Measurements from ENCODE around the gene FLYWCH2.

Gene FLYWCH2

DNA sequence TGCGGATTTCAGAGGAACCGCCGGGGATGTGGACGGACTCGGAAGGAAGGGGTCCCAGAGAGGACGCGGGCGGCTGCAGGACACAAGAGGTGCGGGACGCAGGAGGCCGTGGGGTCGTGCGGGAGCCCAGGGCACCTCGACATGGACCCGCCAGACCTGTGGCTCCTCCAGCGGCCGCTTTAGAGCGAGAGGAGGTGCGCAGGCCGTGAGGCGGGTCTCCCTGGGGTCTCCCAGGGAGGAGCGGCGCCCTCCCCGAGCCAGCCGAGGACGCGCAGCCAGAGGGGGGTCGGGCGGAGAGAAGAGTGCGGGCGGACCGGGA lies 21.9 kb downstream of the FLYWCH2 start (continued):
- TF ChIP-seq, protein P1, sequence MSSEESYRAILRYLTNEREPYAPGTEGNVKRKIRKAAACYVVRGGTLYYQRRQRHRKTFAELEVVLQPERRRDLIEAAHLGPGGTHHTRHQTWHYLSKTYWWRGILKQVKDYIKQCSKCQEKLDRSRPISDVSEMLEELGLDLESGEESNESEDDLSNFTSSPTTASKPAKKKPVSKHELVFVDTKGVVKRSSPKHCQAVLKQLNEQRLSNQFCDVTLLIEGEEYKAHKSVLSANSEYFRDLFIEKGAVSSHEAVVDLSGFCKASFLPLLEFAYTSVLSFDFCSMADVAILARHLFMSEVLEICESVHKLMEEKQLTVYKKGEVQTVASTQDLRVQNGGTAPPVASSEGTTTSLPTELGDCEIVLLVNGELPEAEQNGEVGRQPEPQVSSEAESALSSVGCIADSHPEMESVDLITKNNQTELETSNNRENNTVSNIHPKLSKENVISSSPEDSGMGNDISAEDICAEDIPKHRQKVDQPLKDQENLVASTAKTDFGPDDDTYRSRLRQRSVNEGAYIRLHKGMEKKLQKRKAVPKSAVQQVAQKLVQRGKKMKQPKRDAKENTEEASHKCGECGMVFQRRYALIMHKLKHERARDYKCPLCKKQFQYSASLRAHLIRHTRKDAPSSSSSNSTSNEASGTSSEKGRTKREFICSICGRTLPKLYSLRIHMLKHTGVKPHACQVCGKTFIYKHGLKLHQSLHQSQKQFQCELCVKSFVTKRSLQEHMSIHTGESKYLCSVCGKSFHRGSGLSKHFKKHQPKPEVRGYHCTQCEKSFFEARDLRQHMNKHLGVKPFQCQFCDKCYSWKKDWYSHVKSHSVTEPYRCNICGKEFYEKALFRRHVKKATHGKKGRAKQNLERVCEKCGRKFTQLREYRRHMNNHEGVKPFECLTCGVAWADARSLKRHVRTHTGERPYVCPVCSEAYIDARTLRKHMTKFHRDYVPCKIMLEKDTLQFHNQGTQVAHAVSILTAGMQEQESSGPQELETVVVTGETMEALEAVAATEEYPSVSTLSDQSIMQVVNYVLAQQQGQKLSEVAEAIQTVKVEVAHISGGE (tag by site-specific recombination; conservative IDR thresholded peaks at IDR 0.05; ENCODE audit: low read depth), result peak; percentile 15; the same call in 1 of the 2 replicates
- TF ChIP-seq ZNF571 (tag by site-specific recombination; IDR thresholded peaks at IDR 0.05), result no peak
- no peak for TF ChIP-seq GLI4 (tag by site-specific recombination; IDR thresholded peaks at IDR 0.05)
- no peak for TF ChIP-seq IKZF3 (tag by site-specific recombination; IDR thresholded peaks at IDR 0.05)
- no peak for TF ChIP-seq HOXA7 (CRISPR knock-in tag; IDR thresholded peaks at IDR 0.05; ENCODE audit: borderline replicate concordance)
- no peak for TF ChIP-seq ZNF777 (tag by site-specific recombination; IDR thresholded peaks at IDR 0.05; ENCODE audit: borderline replicate concordance)
- TF ChIP-seq, protein P2, sequence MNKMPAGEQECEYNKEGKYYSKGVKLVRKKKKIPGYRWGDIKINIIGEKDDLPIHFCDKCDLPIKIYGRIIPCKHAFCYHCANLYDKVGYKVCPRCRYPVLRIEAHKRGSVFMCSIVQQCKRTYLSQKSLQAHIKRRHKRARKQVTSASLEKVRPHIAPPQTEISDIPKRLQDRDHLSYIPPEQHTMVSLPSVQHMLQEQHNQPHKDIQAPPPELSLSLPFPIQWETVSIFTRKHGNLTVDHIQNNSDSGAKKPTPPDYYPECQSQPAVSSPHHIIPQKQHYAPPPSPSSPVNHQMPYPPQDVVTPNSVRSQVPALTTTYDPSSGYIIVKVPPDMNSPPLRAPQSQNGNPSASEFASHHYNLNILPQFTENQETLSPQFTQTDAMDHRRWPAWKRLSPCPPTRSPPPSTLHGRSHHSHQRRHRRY (tag by site-specific recombination; IDR thresholded peaks at IDR 0.05), result no peak; the same call in 1 of the 2 replicates
- TF ChIP-seq, protein P3, sequence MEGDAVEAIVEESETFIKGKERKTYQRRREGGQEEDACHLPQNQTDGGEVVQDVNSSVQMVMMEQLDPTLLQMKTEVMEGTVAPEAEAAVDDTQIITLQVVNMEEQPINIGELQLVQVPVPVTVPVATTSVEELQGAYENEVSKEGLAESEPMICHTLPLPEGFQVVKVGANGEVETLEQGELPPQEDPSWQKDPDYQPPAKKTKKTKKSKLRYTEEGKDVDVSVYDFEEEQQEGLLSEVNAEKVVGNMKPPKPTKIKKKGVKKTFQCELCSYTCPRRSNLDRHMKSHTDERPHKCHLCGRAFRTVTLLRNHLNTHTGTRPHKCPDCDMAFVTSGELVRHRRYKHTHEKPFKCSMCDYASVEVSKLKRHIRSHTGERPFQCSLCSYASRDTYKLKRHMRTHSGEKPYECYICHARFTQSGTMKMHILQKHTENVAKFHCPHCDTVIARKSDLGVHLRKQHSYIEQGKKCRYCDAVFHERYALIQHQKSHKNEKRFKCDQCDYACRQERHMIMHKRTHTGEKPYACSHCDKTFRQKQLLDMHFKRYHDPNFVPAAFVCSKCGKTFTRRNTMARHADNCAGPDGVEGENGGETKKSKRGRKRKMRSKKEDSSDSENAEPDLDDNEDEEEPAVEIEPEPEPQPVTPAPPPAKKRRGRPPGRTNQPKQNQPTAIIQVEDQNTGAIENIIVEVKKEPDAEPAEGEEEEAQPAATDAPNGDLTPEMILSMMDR (tag by site-specific recombination; IDR thresholded peaks at IDR 0.05), result peak; percentile 72
- no peak for TF ChIP-seq ZNF473 (tag by site-specific recombination; IDR thresholded peaks at IDR 0.05)
- TF ChIP-seq ZNF701 (tag by site-specific recombination; IDR thresholded peaks at IDR 0.05), result no peak
- no peak for TF ChIP-seq ZNF510 (tag by site-specific recombination; IDR thresholded peaks at IDR 0.05; ENCODE audit: insufficient replicate concordance)
- TF ChIP-seq ZNF112 (tag by site-specific recombination; IDR thresholded peaks at IDR 0.05), result no peak
- no peak for TF ChIP-seq ZNF624 (tag by site-specific recombination; IDR thresholded peaks at IDR 0.05)
- no peak for TF ChIP-seq ZNF660 (tag by site-specific recombination; IDR thresholded peaks at IDR 0.05)
- no peak for TF ChIP-seq ZNF19 (tag by site-specific recombination; IDR thresholded peaks at IDR 0.05; ENCODE audit: low read depth)
- TF ChIP-seq ZNF239 (tag by site-specific recombination; IDR thresholded peaks at IDR 0.05), result no peak
- no peak for TF ChIP-seq ZFP41 (tag by site-specific recombination; IDR thresholded peaks at IDR 0.05; ENCODE audit: borderline replicate concordance)
- no peak for TF ChIP-seq ZNF629 (tag by site-specific recombination; IDR thresholded peaks at IDR 0.05)
- TF ChIP-seq REPIN1 (tag by site-specific recombination; IDR thresholded peaks at IDR 0.05; ENCODE audit: low read depth), result no peak
- TF ChIP-seq, protein P4, sequence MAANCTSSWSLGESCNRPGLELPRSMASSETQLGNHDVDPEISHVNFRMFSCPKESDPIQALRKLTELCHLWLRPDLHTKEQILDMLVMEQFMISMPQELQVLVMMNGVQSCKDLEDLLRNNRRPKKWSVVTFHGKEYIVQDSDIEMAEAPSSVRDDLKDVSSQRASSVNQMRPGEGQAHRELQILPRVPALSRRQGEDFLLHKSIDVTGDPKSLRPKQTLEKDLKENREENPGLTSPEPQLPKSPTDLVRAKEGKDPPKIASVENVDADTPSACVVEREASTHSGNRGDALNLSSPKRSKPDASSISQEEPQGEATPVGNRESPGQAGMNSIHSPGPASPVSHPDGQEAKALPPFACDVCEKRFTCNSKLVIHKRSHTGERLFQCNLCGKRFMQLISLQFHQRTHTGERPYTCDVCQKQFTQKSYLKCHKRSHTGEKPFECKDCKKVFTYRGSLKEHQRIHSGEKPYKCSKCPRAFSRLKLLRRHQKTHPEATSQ (tag by site-specific recombination; IDR thresholded peaks at IDR 0.05), result no peak
- no peak for TF ChIP-seq KLF9 (tag by site-specific recombination; IDR thresholded peaks at IDR 0.05; ENCODE audit: low read depth)
- no peak for TF ChIP-seq ZXDB (tag by site-specific recombination; IDR thresholded peaks at IDR 0.05)
- 0 out of 2 replicates have a peak, but pooled peaks have one; percentile 19 for TF ChIP-seq ZNF785 (tag by site-specific recombination; IDR thresholded peaks at IDR 0.05)
- no peak for TF ChIP-seq ZNF791 (tag by site-specific recombination; IDR thresholded peaks at IDR 0.05)
- TF ChIP-seq ZNF585B (tag by site-specific recombination; IDR thresholded peaks at IDR 0.05), result no peak
- TF ChIP-seq ZNF157 (tag by site-specific recombination; IDR thresholded peaks at IDR 0.05), result no peak
- no peak for TF ChIP-seq ZNF76 (tag by site-specific recombination; IDR thresholded peaks at IDR 0.05; ENCODE audit: borderline replicate concordance, low read depth)
- no peak for TF ChIP-seq MEIS1 (CRISPR knock-in tag; IDR thresholded peaks at IDR 0.05; ENCODE audit: borderline replicate concordance)
- TF ChIP-seq ZNF274 (IDR thresholded peaks at IDR 0.05; ENCODE audit: low read length), result no peak
- TF ChIP-seq ZNF274 (tag by site-specific recombination; IDR thresholded peaks at IDR 0.05; ENCODE audit: borderline replicate concordance), result no peak
- TF ChIP-seq ZNF174 (tag by site-specific recombination; IDR thresholded peaks at IDR 0.05), result no peak
- no peak for TF ChIP-seq ZNF202 (tag by site-specific recombination; IDR thresholded peaks at IDR 0.05; ENCODE audit: borderline replicate concordance)
- TF ChIP-seq ZNF138 (tag by site-specific recombination; IDR thresholded peaks at IDR 0.05; ENCODE audit: borderline replicate concordance), result no peak
- TF ChIP-seq MYNN (tag by site-specific recombination; IDR thresholded peaks at IDR 0.05; ENCODE audit: borderline replicate concordance), result no peak
- TF ChIP-seq ZBTB48 (tag by site-specific recombination; IDR thresholded peaks at IDR 0.05), result peak; percentile 71

Data from HEK293 (cell line).